Right ventricle myocardium superior (tissue), 1 donor: ENCODE results near the gene SERPINB4. TPM values are rescaled to one million over a fixed set of nuclear protein-coding genes. Genes with fewer than 3 reads are reported as not detected.
"Not testable (repeated sequence)": the region's sequence is repeated elsewhere in the genome, so short reads cannot be mapped to it uniquely, and the experiment has no call there.

Experiments
- ATAC-seq: fragments of 200-7000 bp; cut with Tn5 transposase; one replicate; pipeline ENCODE4 v1.9.1; 2020; ENCODE audit warnings: mild to moderate bottlenecking; ENCODE audit not compliant: poor library complexity
- DNase-seq: peaks from one replicate; pipeline ENCODE4 v3.0.0-alpha.2; 2020
- intact Hi-C: fragments of 100-400 bp; cut with DNase I; formaldehyde crosslinking; loops from one replicate; pipeline ENCODE4 v1.11.2; 2022
- long read RNA-seq: library from polyadenylated mRNA; unstranded; transcript quantifications from one replicate; pipeline ENCODE4 v2.0.0, GENCODE V29; 2021
- total RNA-seq: library from RNA; stranded (reverse); fragmentation: NEBNext Ultra II Directional; extraction: Animal tissue kit (Norgen Biotek cat#: 25700); gene quantifications from one replicate; pipeline ENCODE4 v1.2.1, GENCODE V29; 2021
- donor health status: DM: no; HTN: yes; CAD: no; lungs with severe emphysema.

Gene SERPINB4
- total RNA-seq = not detected
- long read RNA-seq = 0 reads

DNA sequence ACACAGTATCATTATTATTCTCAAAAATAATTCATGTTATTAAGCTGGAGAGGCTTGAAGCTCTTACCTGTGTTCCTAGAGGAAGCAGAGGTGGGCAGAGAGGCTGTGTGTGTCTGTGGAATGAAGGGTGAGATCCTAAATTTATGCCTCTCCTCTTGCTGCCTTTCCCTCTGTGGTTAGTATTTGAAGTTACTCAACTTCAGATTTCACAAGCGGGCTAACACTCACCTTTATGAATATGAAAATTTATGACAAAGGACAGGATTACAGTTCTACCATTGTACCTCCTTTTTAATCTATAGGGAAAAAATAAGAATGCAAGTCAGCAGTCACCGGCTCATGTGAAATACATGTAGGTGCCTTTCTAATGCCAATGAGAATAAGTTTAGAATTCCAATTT lies at the start of gene SERPINB4:
Gene SERPINB4 (minus strand): TSS at position 115 of the 400 bp plus-strand sequence. CDS start 679 bp downstream, outside the sequence.
- intact Hi-C loops, DNase-seq, ATAC-seq: not testable (repeated sequence)

DNA sequence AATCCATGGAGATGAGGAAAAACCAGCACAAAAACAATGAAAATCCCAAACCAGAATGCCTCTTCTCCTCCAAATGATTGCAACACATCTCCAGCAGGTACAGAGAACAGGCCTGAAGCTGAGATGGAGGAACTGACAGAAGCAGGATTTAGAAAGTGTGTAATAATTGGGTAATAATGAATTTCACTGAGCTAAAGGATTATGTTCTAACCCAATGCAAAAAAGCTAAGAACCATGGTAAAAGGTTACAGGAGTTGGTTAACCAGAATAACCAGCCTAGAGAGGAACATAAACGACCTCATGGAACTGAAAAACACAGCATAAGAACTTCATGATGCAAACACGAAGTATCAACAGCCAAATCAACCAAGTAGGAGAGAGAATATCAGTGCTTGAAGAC lies 45.0 kb upstream of the SERPINB4 start:
- ATAC-seq (no peak), DNase-seq (no peak)
- intact Hi-C loops = no loop called here

DNA sequence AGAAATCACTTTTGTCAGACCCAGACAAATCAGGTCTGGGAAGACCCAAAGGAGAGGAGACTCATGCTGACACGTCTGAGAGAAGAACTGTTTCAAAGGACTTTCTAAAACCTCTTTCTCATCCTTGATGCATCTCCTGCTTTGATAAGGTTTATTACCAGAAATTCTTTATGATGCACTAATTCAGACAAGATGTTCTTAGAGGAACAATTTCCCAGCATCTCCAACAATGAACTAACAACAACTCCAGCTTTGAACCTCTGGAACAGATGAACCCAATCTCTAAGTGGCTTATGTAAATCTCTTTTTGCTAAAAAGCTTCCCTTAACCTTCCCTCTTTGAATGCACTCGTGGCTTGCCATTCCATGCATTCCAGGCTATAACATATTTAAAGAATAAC lies 42.8 kb upstream of the SERPINB4 start:
- ATAC-seq = no peak
- no peak for DNase-seq
- intact Hi-C loops = no loop called here

DNA sequence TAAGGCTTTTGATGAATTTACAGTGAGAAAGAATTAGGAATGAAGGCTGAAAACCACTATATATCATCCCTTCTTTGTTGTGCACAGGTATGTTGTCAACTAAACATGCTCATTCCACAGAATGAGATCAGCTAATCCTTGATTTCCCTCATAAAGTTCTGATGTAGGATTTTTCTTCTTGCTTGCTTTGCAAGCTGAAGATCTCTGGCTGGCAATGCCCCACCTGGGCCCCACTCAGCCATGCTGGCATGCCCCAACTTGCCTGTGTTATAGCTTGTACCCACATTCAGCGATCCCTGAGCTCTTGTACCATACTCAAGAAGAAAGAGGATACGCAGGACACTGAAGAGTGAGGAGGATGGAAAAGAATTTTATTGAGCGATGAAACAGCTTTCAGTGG lies 40.7 kb upstream of the SERPINB4 start:
- intact Hi-C loops = no loop called here
- ATAC-seq (no peak), DNase-seq (no peak)

DNA sequence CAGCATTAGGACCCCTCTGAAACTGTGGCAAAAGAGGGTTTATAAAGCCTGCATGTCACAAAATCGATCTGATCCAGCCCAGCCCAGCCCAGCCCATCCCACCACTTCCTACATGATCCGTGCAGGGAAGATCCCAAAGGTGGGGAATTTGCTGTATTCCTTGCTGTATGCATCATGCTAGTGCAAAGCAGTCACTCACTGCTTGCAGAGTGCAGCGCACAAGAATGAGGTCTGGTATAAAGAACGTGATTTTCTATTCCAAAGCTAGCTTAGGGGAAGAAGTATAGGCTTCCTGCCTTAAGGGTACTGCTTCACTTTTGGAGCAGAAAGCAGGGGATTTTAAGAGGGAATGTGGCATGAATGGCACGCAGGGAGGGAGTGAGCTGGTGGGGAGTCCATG lies 39.8 kb upstream of the SERPINB4 start:
- no peak for ATAC-seq
- DNase-seq = no peak
- intact Hi-C loops = no loop called here

DNA sequence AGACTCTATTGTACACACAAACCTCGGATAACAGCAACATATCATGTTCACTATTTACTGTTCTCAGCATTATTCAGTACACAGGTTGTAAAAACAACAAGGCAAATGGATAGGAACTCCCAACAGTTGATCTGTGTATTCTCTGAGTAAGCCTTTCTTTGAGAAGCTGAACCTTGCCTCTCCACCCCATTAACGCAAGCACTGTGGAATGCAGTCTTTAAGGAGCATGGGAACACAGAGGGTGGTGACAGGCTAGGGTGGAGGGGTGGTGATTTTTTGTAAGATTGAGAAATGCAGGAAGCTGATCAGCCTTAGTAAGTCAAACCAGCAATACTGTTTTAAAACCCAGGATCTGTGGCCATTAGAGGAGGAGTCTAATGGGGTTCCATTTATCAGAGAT lies 39.1 kb upstream of the SERPINB4 start:
- no peak for DNase-seq
- ATAC-seq = peak; percentile 43
- intact Hi-C loops = no loop called here

DNA sequence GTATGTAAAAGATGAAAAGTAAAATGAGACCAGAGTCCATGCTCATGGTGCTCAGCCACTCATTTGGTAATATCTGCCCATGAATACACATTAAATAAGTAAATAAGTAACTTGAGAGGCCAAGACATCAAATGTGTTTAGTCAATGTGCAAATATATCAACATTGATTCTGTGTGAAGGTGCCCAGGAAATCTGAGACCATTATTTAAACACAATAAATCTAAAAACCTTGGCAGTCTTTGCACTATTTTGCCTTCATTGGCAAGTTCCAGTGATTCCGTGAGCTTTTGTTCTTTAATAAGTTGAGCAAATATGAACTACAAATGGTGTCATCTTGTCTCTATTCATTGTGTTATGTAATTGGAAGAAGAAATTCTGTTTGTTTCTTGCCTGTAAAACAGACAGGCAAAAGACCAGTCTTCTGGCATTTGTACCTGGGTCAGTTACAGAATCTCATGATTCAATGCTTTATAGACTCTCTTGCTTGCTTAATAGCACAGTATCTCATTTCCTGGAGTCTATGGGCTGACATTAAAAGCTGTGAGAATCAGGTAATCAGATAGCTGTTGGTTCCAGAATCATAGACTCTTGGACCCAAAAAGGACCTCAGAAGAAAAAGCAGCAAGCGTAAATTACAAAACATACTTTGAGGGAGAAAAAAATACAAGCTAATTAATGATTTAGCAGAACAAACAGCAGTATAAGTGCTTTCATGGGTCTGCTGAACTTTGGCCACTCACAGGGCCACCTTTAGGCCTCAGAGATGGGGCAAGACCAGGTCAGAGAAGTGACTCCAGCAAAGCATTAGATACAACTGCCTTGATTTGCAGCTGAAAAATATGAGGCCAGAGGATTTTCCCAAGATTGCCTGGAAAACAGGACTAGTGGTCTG lies 37.6 kb upstream of the SERPINB4 start:
- intact Hi-C loops = no loop called here
- no peak for DNase-seq
- no peak for ATAC-seq

DNA sequence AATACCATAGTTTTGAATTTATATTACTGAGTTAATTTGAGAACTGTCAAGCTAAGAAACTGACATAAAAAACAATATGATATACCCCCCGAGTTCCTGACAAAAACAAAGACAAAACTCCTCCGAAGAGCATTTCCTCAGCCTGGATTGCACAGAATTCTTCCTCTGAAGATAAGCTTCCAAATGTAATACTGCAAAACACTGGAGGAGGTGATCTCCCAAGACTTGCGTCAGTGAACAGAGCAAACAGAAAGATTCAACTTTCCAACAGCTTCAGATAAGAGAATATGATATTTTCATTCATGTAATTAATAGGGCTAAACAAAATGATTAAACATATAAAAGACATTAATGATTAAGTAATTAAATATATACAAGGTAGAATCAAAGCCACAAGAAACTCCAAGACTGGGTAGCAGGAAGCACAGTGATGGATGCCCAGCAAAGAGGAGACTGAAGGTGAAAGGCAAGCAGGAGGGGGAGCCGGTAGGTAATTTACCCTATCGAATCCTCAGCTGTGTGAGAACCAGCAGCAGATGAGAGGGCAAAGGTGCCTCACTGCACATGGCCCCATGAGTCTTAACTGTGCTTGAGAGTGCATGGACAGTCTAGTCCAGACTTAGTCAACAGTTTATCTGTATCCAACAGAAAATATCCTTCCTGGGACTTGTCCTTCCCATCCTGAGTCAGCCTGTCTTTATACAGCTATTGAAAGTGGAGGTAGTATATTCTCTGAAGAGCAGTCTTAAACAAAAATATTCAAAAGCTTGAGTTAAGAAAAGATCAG lies 36.0 kb upstream of the SERPINB4 start:
- no peak for ATAC-seq
- intact Hi-C loops = no loop called here

DNA sequence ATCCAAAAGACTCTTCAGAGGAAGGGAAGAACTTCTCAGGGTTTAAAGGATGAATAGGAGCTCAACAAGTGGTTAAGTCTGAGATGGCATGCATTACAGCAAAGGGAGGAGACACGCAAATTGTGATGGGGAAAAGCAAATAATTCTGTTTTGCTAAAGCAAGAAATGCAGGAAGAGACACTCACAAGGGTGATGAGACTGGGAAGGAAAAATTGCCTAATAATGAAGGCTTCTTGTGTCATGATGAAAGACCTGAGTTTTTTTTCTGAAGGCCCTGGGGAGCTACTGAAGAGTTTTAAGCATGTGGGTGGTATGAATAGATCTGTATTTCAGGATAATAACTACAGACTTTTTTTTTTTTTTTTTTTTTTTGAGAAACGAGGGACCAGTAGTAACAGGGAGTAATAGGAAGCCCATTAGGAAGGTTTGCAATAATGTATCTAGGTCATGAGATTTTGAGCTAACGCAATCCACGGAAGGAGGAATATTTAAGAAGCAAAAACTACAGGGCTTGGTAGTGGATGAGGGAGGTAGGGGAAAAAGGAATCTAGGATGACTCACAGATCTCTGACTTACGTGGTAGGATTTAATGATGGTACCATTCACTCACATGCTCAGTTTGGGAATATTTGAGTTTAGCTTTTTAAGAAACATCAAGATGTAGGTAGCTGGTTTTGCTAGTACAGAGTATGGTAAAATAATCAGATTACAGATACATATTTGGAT lies 33.6 kb upstream of the SERPINB4 start:
- no peak for DNase-seq
- no peak for ATAC-seq
- intact Hi-C loops = no loop called here

More for the DNA sequence above, 36.0 kb upstream of the SERPINB4 start:
- no peak for DNase-seq

DNA sequence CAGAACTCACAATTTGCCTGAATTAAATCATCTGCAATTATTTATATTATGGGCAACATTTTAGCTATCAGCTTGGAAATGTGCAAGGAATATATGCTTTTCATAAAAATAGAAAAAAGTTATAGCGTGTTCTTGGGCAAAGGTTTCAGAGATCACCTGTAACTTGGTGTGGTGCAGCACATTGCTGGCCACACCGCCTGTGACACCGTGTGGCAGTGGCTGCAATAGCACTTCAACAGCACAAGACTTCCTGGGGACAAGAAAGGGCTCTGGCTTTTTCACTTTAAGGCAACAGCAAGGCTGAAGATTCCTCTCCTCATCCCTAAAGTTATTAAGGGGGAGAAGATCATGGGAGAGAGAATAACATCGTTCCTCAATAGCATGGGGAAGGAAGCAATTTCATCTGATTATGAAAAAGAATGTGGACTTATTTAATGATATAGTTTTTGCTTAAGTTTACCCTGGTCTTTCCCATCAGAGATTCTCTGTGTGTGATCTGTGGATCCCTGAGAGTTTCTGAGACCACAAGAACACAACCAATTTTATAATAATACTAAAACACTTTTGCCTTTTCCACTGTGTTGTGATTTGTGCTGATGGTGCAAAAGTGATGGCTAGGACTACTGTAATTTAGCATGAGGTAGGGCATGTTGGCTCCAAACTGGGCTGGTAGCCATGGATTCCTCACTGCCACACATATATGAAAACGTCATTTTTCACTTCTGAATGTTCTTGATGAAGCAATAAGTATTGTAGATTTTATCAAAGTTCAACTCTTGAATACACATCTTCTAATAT lies 32.7 kb upstream of the SERPINB4 start:
- intact Hi-C loops = no loop called here
- no peak for ATAC-seq
- DNase-seq = no peak

DNA sequence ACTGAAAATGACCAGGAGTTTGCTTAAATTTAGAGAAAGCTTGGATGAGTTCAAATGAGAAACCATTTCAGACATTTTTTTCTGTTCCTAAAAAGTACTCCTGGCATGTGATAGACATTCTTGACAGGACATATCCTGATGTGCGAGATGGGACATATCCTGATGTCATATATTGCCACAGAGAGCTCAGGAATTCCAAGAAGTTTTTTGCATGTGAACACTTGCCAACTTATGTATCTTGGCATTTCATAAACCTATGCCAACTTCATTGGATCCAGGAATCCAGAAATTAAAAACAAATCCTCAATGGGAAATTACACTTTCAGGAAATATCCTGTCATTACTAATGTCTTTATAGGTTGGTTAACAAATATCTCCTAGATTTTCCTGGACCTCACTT lies 20.5 kb upstream of the SERPINB4 start:
- intact Hi-C loops = no loop called here
- ATAC-seq (no peak), DNase-seq (no peak)

DNA sequence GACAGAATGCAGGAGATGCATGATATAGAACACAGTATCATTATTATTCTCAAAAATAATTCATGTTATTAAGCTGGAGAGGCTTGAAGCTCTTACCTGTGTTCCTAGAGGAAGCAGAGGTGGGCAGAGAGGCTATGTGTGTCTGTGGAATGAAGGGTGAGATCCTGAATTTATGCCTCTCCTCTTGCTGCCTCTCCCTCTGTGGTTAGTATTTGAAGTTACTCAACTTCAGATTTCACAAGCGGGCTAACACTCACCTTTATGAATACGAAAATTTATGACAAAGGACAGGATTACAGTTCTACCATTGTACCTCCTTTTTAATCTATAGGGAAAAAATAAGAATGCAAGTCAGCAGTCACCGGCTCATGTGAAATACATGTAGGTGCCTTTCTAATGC lies 17.7 kb upstream of the SERPINB4 start, which contains the start of gene SERPINB3:
Gene SERPINB3 (minus strand): TSS at position 144 of the 400 bp plus-strand sequence. CDS start 677 bp downstream, outside the sequence.
- DNase-seq, ATAC-seq, intact Hi-C loops: not testable (repeated sequence)

DNA sequence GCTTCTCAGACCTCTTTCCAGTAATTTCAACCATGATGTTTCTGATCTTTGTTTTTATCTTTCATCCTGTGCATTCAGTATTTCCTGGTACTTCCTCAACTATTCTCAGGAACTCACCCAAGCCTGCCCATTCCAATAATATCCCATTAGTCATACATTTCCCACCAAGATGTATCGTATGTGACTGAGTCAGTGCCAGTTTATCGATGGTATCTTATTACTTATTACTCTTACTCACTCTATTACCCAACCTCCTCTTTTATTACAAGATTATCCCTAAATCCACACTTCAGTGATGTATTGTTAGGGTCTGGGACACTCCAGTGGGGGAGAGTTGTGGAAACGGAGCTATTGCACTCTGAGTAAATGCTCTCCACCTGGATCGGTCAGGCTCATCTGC lies 14.9 kb upstream of the SERPINB4 start:
- DNase-seq, ATAC-seq, intact Hi-C loops: not testable (repeated sequence)

DNA sequence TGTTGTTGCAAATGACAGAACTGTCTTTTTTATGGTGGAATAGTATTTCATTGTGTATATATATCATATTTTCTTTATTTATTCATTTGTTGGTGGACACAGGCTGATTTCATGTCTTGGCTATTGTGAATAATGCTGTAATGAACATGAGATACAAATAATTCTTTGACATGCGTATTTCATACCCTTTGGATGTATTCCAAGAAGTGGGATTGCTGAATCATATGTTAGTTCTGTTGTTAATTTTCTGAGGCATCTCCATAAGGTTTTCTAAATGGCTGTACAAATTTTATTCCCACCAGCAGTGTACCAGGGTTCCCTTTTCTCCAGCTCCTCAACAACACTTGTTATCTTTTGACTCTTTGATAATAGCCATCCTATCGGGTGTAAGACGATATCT lies 6.2 kb upstream of the SERPINB4 start:
- DNase-seq, ATAC-seq, intact Hi-C loops: not testable (repeated sequence)

DNA sequence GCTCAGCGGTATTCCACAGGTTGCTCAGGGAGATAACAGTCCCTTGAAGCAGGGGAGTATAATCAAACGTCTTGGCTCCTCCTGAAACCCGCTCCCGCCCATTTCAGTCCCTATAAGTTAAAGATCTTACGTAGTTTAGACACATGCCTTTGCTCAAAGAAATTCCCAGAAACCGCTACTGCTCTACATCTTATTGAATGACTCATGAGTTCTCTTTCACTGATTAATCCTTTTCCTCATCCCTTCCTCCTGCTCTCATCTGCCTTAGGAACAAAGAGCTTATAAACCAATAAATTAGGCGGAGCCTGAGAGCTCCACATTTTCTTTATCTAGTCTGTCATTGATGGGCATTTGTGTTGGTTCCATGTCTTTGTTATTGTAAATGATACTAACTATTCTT lies 4.2 kb upstream of the SERPINB4 start:
- intact Hi-C loops = no loop called here
- no peak for DNase-seq
- no peak for ATAC-seq

DNA sequence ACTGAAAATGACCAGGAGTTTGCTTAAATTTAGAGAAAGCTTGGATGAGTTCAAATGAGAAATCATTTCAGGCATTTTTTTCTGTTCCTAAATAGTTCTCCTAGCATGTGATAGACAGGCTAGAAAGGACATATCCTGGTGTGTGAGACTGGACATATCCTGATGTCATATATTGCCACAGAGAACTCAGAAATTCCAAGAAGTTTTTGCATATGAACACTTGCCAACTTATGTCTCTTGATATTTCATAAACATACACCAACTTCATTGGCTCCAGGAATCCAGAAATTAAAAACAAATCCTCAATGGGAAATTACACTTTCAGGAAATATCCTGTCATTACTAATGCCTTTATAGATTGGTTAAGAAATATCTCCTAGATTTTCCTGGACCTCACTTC lies 2.9 kb upstream of the SERPINB4 start:
- intact Hi-C loops = no loop called here
- ATAC-seq = no peak
- DNase-seq = no peak

DNA sequence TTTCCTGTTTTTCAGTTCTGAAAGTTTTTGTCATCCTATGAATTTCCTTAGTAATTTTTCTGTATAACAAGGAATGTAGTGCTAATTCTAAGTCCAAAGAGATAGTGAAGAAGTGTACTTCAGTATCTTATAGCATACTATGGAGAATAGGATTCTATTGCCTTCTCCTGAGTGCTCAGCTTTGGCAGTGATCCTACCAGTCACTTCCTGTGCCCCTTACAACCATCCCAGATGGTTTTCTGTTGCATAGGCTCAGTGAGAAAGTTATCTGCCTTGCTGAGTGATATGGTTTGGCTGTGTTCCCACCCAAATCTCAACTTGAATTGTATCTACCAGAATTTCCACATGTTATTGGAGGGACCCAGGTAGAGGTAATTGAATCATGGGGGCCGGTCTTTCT lies 638 bp upstream of the SERPINB4 start:
- DNase-seq, ATAC-seq, intact Hi-C loops: not testable (repeated sequence)
